ENCODE results near the gene CELF4.

- TF ChIP-seq CTCF (IDR thresholded peaks at IDR 0.05) = no peak
- TF ChIP-seq POLR2A (IDR thresholded peaks at IDR 0.05) = no peak
Observed at GRCh38 chr18:37289423-37289822, 276.2 kb downstream of the CELF4 start.

All from lower leg skin (tissue), 3 donors.